Hair follicular keratinocyte (primary cell): ENCODE measurements around the gene CFLAR. TPM values are rescaled to one million over a fixed set of nuclear protein-coding genes. Genes with fewer than 3 reads are reported as not detected.

Experiments
- total RNA-seq: library from RNA; depleted of rRNA; stranded (reverse); fragments of >200 nt; gene quantifications from 2 replicates; pipeline ENCODE4 v1.2.3, GENCODE V29; 2015

The CFLAR gene
- total RNA-seq = 32.9 and 50.2 TPM in 2 replicates

GRCh38 chr2:201116115-201116958, at the start of gene CFLAR:
TSS of gene CFLAR (plus strand) at chr2:201116164. CDS start at chr2:201129866, 13,702 bp downstream.

DNA sequence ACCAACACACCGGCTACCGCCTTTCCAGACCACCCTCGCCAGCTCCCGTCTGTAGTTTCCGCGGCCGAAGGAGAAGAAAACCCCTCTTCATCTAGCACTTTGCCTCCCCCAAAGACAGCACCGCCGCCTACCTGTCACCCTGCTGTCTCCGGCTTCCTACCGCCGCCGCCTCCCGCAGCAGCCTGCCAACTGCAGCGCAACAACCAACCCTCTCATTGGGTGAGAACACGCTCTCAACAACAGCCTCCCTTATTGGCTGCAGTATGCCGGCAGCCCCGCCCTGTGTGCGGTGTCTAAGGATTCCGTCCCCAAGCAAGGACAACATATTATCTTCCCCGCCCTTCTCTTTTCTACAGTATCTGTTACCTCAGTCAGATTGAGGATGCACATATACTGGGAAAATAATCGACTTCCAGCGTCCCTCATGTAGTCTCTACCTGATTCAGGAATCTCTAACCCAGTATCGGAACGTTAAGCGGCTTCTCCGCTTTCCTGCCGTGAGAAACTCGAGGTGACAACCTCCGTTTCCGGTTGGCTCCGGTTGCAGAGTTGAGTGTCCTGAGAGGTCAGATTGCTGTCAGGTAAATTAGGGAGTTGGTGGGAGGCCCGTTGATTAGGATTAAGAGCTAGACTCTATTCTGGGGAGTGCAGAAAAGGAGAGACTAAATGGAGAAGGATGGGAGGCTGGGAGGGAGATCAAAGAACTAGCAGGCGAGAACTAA, 44.3 kb upstream of the CFLAR start, which contains the start of the genes HYCC2 and NDUFB3:
Gene HYCC2, minus strand, starts transcription at position 193 of the 722 bp plus-strand sequence. CDS start 47,662 bp downstream, outside the sequence.
Gene NDUFB3, plus strand, starts transcription at position 523 of the 722 bp plus-strand sequence. CDS start 6,882 bp downstream, outside the sequence.

GRCh38 chr2:201182650-201183364, 66.8 kb downstream of the CFLAR start, which contains the start of gene CASP10:
TSS of gene CASP10 (plus strand) at chr2:201183141. CDS start at chr2:201185778, 2,637 bp downstream.

Other genes with a start within 250 kb of the CFLAR start
- gene PPIL3, start 227.1 kb upstream of the CFLAR start, total RNA-seq = 42.1 and 51.1 TPM in 2 replicates
- 25.2 and 36.6 TPM in 2 replicates for gene NIF3L1, start 226.8 kb upstream of the CFLAR start, total RNA-seq
- gene ORC2, start 152.5 kb upstream of the CFLAR start, total RNA-seq = 16.2 and 18.9 TPM in 2 replicates
- 2.6 and 3.6 TPM in 2 replicates for gene HYCC2, start 44.5 kb upstream of the CFLAR start, total RNA-seq
- gene NDUFB3, start 44.2 kb upstream of the CFLAR start, total RNA-seq = 79.6 and 96.1 TPM in 2 replicates
- 3.4 and 3.9 TPM in 2 replicates for gene CASP10, start 67.0 kb downstream of the CFLAR start, total RNA-seq
- gene CASP8, start 144.4 kb downstream of the CFLAR start, total RNA-seq = 15.6 and 15.7 TPM in 2 replicates
- not detected in 2 replicates for gene FLACC1, start 241.2 kb downstream of the CFLAR start, total RNA-seq